Measurements from ENCODE around the gene MAML2. TPM values are rescaled to one million over a fixed set of nuclear protein-coding genes. Genes with fewer than 3 reads are reported as not detected.

MAML2 gene
- total and polyA plus RNA-seq, 2 of the 13 experiments (the other 11 are each of a cell fraction or from before 2014, with no cell fraction given) = 2.3 to 25.9 TPM

GRCh38 chr11:95989076-95989605 is 353.9 kb downstream of the MAML2 start:
- Histone ChIP-seq H3K27ac (ENCODE audit: extremely low read length, insufficient read depth, low read length) (no peak overlapping the region), H3K36me3 (replicated peaks in 1 of 2; ENCODE audit: control insufficient read depth in 1 of 2, insufficient read depth in 2 of 2, low read length in 2 of 2) (peaks cover 10 to 56% of the 10 kb centered on the region in 2 experiments), H3K4me2 (ENCODE audit: low read depth, low read length) (no peak overlapping the region), H3K4me3 (replicated peaks in 1 of 3; ENCODE audit: insufficient read depth in 1 of 3, low read depth in 2 of 3, low read length in 3 of 3) (no peak overlapping the region), H4K20me1 (ENCODE audit: insufficient read depth, low read length) (no peaks in the 10 kb centered on the region), H2AFZ (ENCODE audit: low read length) (no peak overlapping the region), H3K79me2 (ENCODE audit: insufficient read depth, low read length) (no peaks in the 10 kb centered on the region), H3K9ac (ENCODE audit: insufficient read depth, low read depth, low read length) (no peak overlapping the region), H3K9me3 (ENCODE audit: low read length) (no peaks in the 10 kb centered on the region), H3K27me3 (ENCODE audit: control insufficient read depth in 1 of 2, insufficient read depth in 2 of 2, low read length in 2 of 2) (no peaks in the 10 kb centered on the region), H3K4me1 (ENCODE audit: insufficient read depth, low read length) (peaks cover 14% of the 10 kb centered on the region)
- FAIRE-seq = no peak
- POLR2A ChIA-PET = no interaction called here
- TF ChIP-seq FOSL2 (CRISPR knock-in tag; IDR thresholded peaks at IDR 0.05) (peak; percentile 36; the same call in 1 of the 2 replicates), MTF1 (CRISPR knock-in tag; IDR thresholded peaks at IDR 0.05) (no peak)
- ATAC-seq = peak; percentile 39; the same call in 1 of the 3 replicates
- BruUV-seq (replicated peaks) = no TSS peak
- WGBS (ENCODE audit: low lambda C conversion rate) = 100% methylated on average over 2 of the region's 2 CpGs
- CTCF ChIA-PET (ENCODE audit: low intra/inter-chr PET ratio, low total read pairs) = no interaction called here
- in situ Hi-C loops (cut with HindIII; ENCODE audit: extremely low pct_ligation_motif_present, low pct_unique_long_range_greater_than_20kb) (no loop called here), intact Hi-C loops (cut with micrococcal nuclease; ENCODE audit: unreplicated experiment) (no loop called here)
- DNase-seq (ENCODE audit: low spot score) = no peak

GRCh38 chr11:95985174-95985808 is 357.7 kb downstream of the MAML2 start:
- ATAC-seq = no peak
- BruUV-seq (replicated peaks) = no TSS peak
- Histone ChIP-seq H3K4me3 (replicated peaks in 1 of 3; ENCODE audit: insufficient read depth in 1 of 3, low read depth in 2 of 3, low read length in 3 of 3) (no peak overlapping the region), H3K36me3 (replicated peaks in 1 of 2; ENCODE audit: control insufficient read depth in 1 of 2, insufficient read depth in 2 of 2, low read length in 2 of 2) (peaks cover 18 to 57% of the 10 kb centered on the region in 2 experiments), H3K27ac (ENCODE audit: extremely low read length, insufficient read depth, low read length) (no peak overlapping the region), H3K79me2 (ENCODE audit: insufficient read depth, low read length) (no peaks in the 10 kb centered on the region), H3K9ac (ENCODE audit: insufficient read depth, low read depth, low read length) (no peak overlapping the region), H3K4me2 (ENCODE audit: low read depth, low read length) (no peak overlapping the region), H4K20me1 (ENCODE audit: insufficient read depth, low read length) (no peaks in the 10 kb centered on the region), H3K4me1 (ENCODE audit: insufficient read depth, low read length) (peaks cover 12% of the 10 kb centered on the region), H2AFZ (ENCODE audit: low read length) (no peak overlapping the region), H3K27me3 (ENCODE audit: control insufficient read depth in 1 of 2, insufficient read depth in 2 of 2, low read length in 2 of 2) (no peaks in the 10 kb centered on the region), H3K9me3 (ENCODE audit: low read length) (no peaks in the 10 kb centered on the region)
- FAIRE-seq = no peak
- in situ Hi-C loops (cut with HindIII; ENCODE audit: extremely low pct_ligation_motif_present, low pct_unique_long_range_greater_than_20kb) = no loop called here
- TF ChIP-seq MAF1 (CRISPR knock-in tag; IDR thresholded peaks at IDR 0.05; ENCODE audit: borderline replicate concordance) = no peak
- TF ChIP-seq MXD4 (CRISPR knock-in tag; IDR thresholded peaks at IDR 0.05) = no peak
- peak; percentile 25; the same call in 1 of the 2 replicates for TF ChIP-seq NFE2 (CRISPR knock-in tag; IDR thresholded peaks at IDR 0.05)
- no peak for TF ChIP-seq CTCF (CRISPR knock-in tag; IDR thresholded peaks at IDR 0.05)
- peak; percentile 24 to 26; a peak in 1 of 4 replicates for TF ChIP-seq MAFK (conservative IDR thresholded peaks at IDR 0.05 in 1 of 2, IDR thresholded peaks at IDR 0.05 in 1 of 2; ENCODE audit: low read length in 2 of 2)
- no peak for TF ChIP-seq THRA (CRISPR knock-in tag; IDR thresholded peaks at IDR 0.05; ENCODE audit: borderline replicate concordance)
- TF ChIP-seq ZNF841 (CRISPR knock-in tag; IDR thresholded peaks at IDR 0.05; ENCODE audit: borderline replicate concordance) = no peak
- TF ChIP-seq NFE2L2 (IDR thresholded peaks at IDR 0.05; ENCODE audit: low read length) = peak; percentile 91
- no peak for DNase-seq (ENCODE audit: low spot score)
- intact Hi-C loops (cut with micrococcal nuclease; ENCODE audit: unreplicated experiment) = no loop called here
- ChIA-PET POLR2A (no interaction called here), CTCF (ENCODE audit: low intra/inter-chr PET ratio, low total read pairs) (no interaction called here)
- 94% methylated on average over 1 of the region's 1 CpG for WGBS (ENCODE audit: low lambda C conversion rate)
